Measurements from ENCODE around the gene SMG7. TPM values are rescaled to one million over a fixed set of nuclear protein-coding genes. Genes with fewer than 3 reads are reported as not detected.

SMG7 gene
- total and polyA plus RNA-seq, 2 of the 4 experiments (the other 2 are of a cell fraction), result 18.1 to 22.6 TPM

DNA sequence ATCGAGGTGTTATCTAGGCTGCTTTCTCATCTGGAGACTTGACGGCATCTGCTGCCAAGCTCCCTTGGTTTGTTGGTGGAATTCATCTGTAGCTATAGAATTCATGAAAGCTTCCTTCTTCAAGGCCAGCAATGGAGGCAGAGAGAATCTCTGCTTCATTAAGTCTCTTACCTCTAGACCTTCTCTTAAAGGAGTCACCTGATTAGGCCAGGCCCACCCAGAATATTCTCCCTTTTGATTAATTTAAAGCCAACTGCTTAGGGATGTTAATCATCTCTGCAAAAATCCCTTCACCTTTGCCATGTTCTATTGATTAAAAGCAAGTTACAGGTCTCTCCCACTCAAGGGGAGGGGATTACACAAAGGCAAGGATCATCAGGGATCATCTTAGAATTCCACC lies 123.2 kb downstream of the SMG7 start:
- H4K5ac ChIP-seq (ENCODE audit: low read depth, low read length), result no peak overlapping the region
- no peak overlapping the region for H3K14ac ChIP-seq (replicated peaks; ENCODE audit: low read depth, low read length)
- H3K79me1 ChIP-seq (ENCODE audit: low read depth in 1 of 2, low read length in 2 of 2), result no peaks in the 10 kb centered on the region
- no peaks in the 10 kb centered on the region for H3K9me3 ChIP-seq (ENCODE audit: control insufficient read depth, insufficient read depth, low read length)
- no peaks in the 10 kb centered on the region for H3K36me3 ChIP-seq (ENCODE audit: control insufficient read depth, insufficient read depth, low read length)
- dilution Hi-C loops (cut with HindIII; ENCODE audit: low sequenced_read_pairs, unreplicated experiment) (no loop called here), in situ Hi-C loops (cut with MboI; ENCODE audit: low sequenced_read_pairs) (no loop called here), intact Hi-C loops (cut with micrococcal nuclease) (no loop called here)
- no peak overlapping the region for H3K18ac ChIP-seq (ENCODE audit: low read depth, low read length)
- no peak overlapping the region for H2BK20ac ChIP-seq (ENCODE audit: low read depth, low read length)
- H2BK120ac ChIP-seq (ENCODE audit: low read depth, low read length), result no peak overlapping the region
- H2AFZ ChIP-seq (replicated peaks; ENCODE audit: low read length, poor library complexity), result no peak overlapping the region
- no peak overlapping the region for H3K56ac ChIP-seq (ENCODE audit: extremely low read depth, insufficient read depth, low read length)
- H4K20me1 ChIP-seq (ENCODE audit: insufficient read depth, low read length), result no peaks in the 10 kb centered on the region
- no peak overlapping the region for H3K9ac ChIP-seq (ENCODE audit: low read depth, low read length)
- H3K23ac ChIP-seq (ENCODE audit: low read depth, low read length), result no peak overlapping the region
- ChIA-PET CTCF (interaction anchor here (0.8 kb wide), 1 partner anchor 38 kb away, joined by 4 read pairs; no protein-coding TSS in a partner anchor), POLR2A (ENCODE audit: unreplicated experiment) (no interaction called here)
- no peak for DNase-seq
- H3K27me3 ChIP-seq (ENCODE audit: control insufficient read depth, insufficient read depth, low read length), result no peaks in the 10 kb centered on the region
- ATAC-seq (ENCODE audit: low read depth), result no peak
- BruUV-seq (replicated peaks), result no TSS peak
- no peak overlapping the region for H3K4ac ChIP-seq (ENCODE audit: low read depth, low read length)
- no peak overlapping the region for H3K4me3 ChIP-seq (ENCODE audit: insufficient read depth, low read depth, low read length)
- TF ChIP-seq CEBPB (IDR thresholded peaks at IDR 0.05; ENCODE audit: low read depth, low read length) (no peak), FOS (IDR thresholded peaks at IDR 0.05; ENCODE audit: low read depth, low read length) (no peak), RAD21 (IDR thresholded peaks at IDR 0.05; ENCODE audit: low read length) (no peak), MXI1 (IDR thresholded peaks at IDR 0.05; ENCODE audit: borderline replicate concordance, low read depth, low read length) (no peak), BHLHE40 (IDR thresholded peaks at IDR 0.05; ENCODE audit: low read depth, low read length) (no peak), ELK1 (IDR thresholded peaks at IDR 0.05; ENCODE audit: borderline replicate concordance, low read depth, low read length) (no peak), CTCF (conservative IDR thresholded peaks at IDR 0.05; ENCODE audit: low read depth, low read length) (no peak), NFE2L2 (IDR thresholded peaks at IDR 0.05; ENCODE audit: low read depth, low read length) (no peak), MAFK (IDR thresholded peaks at IDR 0.05; ENCODE audit: low read depth, low read length) (no peak), CHD1 (IDR thresholded peaks at IDR 0.05; ENCODE audit: low read depth, low read length) (no peak), RFX5 (IDR thresholded peaks at IDR 0.05; ENCODE audit: low read depth, low read length) (no peak), USF2 (IDR thresholded peaks at IDR 0.05; ENCODE audit: low read depth, low read length) (no peak), RCOR1 (IDR thresholded peaks at IDR 0.05; ENCODE audit: insufficient replicate concordance, low read length) (no peak), SMC3 (IDR thresholded peaks at IDR 0.05; ENCODE audit: low read depth, low read length) (no peak), POLR2A (IDR thresholded peaks at IDR 0.05; ENCODE audit: low read depth, low read length) (no peak), MAZ (IDR thresholded peaks at IDR 0.05; ENCODE audit: borderline replicate concordance, low read depth, low read length) (no peak)
- no peak overlapping the region for H4K91ac ChIP-seq (ENCODE audit: insufficient read depth, low read depth, low read length)
- H3K27ac ChIP-seq (ENCODE audit: insufficient read depth, low read length), result no peak overlapping the region
- peaks cover 4% of the 10 kb centered on the region; the same call in 1 of the 2 replicates for H3K4me1 ChIP-seq (ENCODE audit: control insufficient read depth, insufficient read depth, low read length)
- no peak overlapping the region for H3K4me2 ChIP-seq (ENCODE audit: low read depth, low read length)
- WGBS, 2 experiments (ENCODE audit: extremely low coverage in 2 of 2, insufficient read length in 1 of 2), result no CpG with 5 or more reads among the region's 2 CpGs
- H2BK5ac ChIP-seq (ENCODE audit: low read depth, low read length, poor library complexity, severe bottlenecking), result no peak overlapping the region
- no peak overlapping the region for H2AK9ac ChIP-seq (replicated peaks; ENCODE audit: low read depth, low read length, poor library complexity)
- no peak overlapping the region for H4K8ac ChIP-seq (ENCODE audit: low read depth in 2 of 2, low read length in 2 of 2)
- no peaks in the 10 kb centered on the region; the same call in 1 of the 2 replicates for H3K9me1 ChIP-seq (ENCODE audit: insufficient read depth, low read length)
- H2AK5ac ChIP-seq (ENCODE audit: low read depth, low read length), result no peak overlapping the region
- H2BK15ac ChIP-seq (ENCODE audit: low read depth, low read length), result no peak overlapping the region

Data from IMR-90 (cell line).